Gastrocnemius medialis (tissue), 4 donors: ENCODE results near the gene FYB1. TPM values are rescaled to one million over a fixed set of nuclear protein-coding genes. Genes with fewer than 3 reads are reported as not detected.
"Not testable (repeated sequence)": the region's sequence is repeated elsewhere in the genome, so short reads cannot be mapped to it uniquely, and the experiment has no call there.

Experiments
- ATAC-seq, 2 donors: fragments of 150-250 bp; one replicate each; pipeline ENCODE4 v1.9.1; 2016
- DNase-seq, 2 donors: peaks; one replicate each; pipeline ENCODE4 v3.0.0-alpha.2; 2019
- H3K27ac ChIP-seq, 4 donors: fragments of 200-600 bp; sonication (generic); 1 replicate in 1 of 4; 2 replicates in 3 of 4; pipeline ENCODE4 v1.5.1; 2016 to 2018; ENCODE audit warnings: mild to moderate bottlenecking in 2 of 4, moderate library complexity in 1 of 4
- H3K27me3 ChIP-seq, 3 donors: fragments of 200-600 bp; sonication (generic) in 2 of 3; 1 replicate in 1 of 3; 2 replicates in 2 of 3; pipeline versions ENCODE4 v1.5.1 to v1.6.0; 2016 to 2019; ENCODE audit warnings: mild to moderate bottlenecking in 1 of 3, moderate library complexity in 1 of 3
- H3K36me3 ChIP-seq, 2 donors: fragments of 200-600 bp; sonication (generic) in 1 of 2; one replicate each; pipeline ENCODE4 v1.5.1; 2017 to 2018
- H3K4me1 ChIP-seq, 2 donors: fragments of 200-600 bp; sonication (generic) in 1 of 2; one replicate each; pipeline ENCODE4 v1.5.1; 2016 to 2017; ENCODE audit warnings: mild to moderate bottlenecking in 2 of 2
- H3K4me3 ChIP-seq, 4 donors: fragments of 200-600 bp; sonication (generic) in 3 of 4; 1 replicate in 1 of 4; 2 replicates in 3 of 4; pipeline ENCODE4 v1.5.1; 2016 to 2019; ENCODE audit warnings: mild to moderate bottlenecking in 2 of 4
- H3K9me3 ChIP-seq, 3 donors: fragments of 200-600 bp; sonication (generic) in 2 of 3; 1 replicate in 1 of 3; 2 replicates in 2 of 3; pipeline ENCODE4 v1.5.1; 2016 to 2019
- CTCF ChIP-seq, 5 experiments: fragments of 450-650 bp in 3 of 5; fragments of 200-600 bp in 2 of 5; sonication (generic) in 2 of 5; IDR thresholded peaks in 4 of 5; conservative IDR thresholded peaks in 1 of 5; 1 replicate in 4 of 5; 2 replicates in 1 of 5; pipeline ENCODE4 v1.5.1; 2016 to 2019; ENCODE audit warnings: antibody characterized with exemption in 5 of 5, mild to moderate bottlenecking in 3 of 5, moderate library complexity in 3 of 5
- POLR2A ChIP-seq, 2 donors: fragments of 450-650 bp; IDR thresholded peaks; one replicate each; pipeline ENCODE4 v1.6.1; 2017; ENCODE audit warnings: antibody characterized with exemption in 2 of 2, mild to moderate bottlenecking in 2 of 2, moderate library complexity in 2 of 2
- in situ Hi-C, 4 donors: fragments of 200-750 bp; cut with MboI; loops; one replicate each; pipeline versions ENCODE4 v1.15.0 to v1.8.0; 2017; ENCODE audit warnings: low sequenced_read_pairs in 4 of 4
- intact Hi-C: fragments of 100-400 bp; cut with DNase I; formaldehyde crosslinking; loops from one replicate; pipeline ENCODE4 v1.15.1; 2023; ENCODE audit warnings: low total_unique reads
- total RNA-seq, 4 donors: library from RNA; depleted of rRNA; stranded (reverse); fragments of >200 nt; gene quantifications; one replicate each; pipeline versions ENCODE4 v1.1.0 to v1.2.3, GENCODE V29; 2016

Gene FYB1
- total RNA-seq, 4 donors from 2014 or later = 1.1 to 5.6 (median 2.6) TPM

DNA sequence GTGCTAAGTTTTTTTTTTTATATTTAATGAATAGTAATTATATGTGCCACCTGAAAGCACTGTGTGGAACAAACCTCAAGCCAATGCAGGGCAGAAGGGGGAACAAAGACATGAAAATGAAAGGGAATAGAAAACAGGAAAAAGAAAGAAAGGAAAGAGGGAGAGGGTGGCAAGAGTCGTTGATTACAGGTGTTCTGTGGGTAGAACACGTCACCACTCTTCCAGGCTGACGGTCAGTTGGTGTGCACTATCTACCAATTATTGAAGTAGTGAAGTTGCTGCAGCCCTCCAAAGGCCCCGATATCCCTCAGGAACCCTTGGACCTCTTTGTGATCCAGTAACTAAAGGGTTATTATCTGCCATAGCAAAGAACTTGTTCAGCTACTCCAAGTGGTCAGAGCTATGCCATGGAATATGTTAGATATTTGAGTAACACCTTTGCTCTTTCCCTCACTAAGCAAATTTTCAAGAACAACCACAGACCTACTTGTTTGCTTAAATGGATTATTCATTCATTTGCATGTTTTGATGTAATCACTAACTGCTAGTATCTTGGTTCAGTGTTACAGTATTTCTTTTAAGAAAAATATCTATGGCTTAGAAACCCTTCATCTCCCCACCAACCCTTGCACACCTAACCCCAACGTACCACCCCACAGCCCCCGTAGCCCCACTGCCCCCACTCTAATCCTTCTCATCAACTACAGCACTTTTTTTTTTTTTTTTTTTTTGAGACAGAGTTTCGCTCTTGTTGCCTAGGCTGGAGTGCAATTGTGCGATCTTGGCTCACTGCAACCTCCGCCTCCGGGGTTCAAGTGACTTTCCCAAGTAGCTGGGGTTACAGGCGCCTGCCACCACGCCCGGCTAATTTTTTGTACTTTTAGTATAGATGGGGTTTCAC is 31.3 kb downstream of the FYB1 start:
- TF ChIP-seq CTCF (IDR thresholded peaks at IDR 0.05 in 4 of 5, conservative IDR thresholded peaks at IDR 0.05 in 1 of 5) (no peak), POLR2A (IDR thresholded peaks at IDR 0.05) (no peak)

GRCh38 chr5:39186722-39187539 is 32.4 kb downstream of the FYB1 start:
- in situ Hi-C loops = no loop called here
- intact Hi-C loops = no loop called here
- Histone ChIP-seq H3K9me3 (no peaks in the 10 kb centered on the region), H3K36me3 (no peaks in the 10 kb centered on the region), H3K4me1 (no peaks in the 10 kb centered on the region), H3K4me3 (no peak overlapping the region), H3K27me3 (no peaks in the 10 kb centered on the region), H3K27ac (no peak overlapping the region)
- no peak for DNase-seq
- no peak for TF ChIP-seq CTCF (IDR thresholded peaks at IDR 0.05 in 4 of 5, conservative IDR thresholded peaks at IDR 0.05 in 1 of 5)
- TF ChIP-seq POLR2A (IDR thresholded peaks at IDR 0.05) = no peak
- no peak for ATAC-seq

More for the DNA sequence above, 31.3 kb downstream of the FYB1 start:
- no peaks in the 10 kb centered on the region for H3K27me3 ChIP-seq
- H3K4me1 ChIP-seq = no peaks in the 10 kb centered on the region
- ATAC-seq = no peak
- no peak overlapping the region for H3K4me3 ChIP-seq
- H3K9me3 ChIP-seq = no peaks in the 10 kb centered on the region
- in situ Hi-C loops = no loop called here
- no peaks in the 10 kb centered on the region for H3K36me3 ChIP-seq
- no peak overlapping the region for H3K27ac ChIP-seq
- DNase-seq = no peak
- intact Hi-C loops = no loop called here

DNA sequence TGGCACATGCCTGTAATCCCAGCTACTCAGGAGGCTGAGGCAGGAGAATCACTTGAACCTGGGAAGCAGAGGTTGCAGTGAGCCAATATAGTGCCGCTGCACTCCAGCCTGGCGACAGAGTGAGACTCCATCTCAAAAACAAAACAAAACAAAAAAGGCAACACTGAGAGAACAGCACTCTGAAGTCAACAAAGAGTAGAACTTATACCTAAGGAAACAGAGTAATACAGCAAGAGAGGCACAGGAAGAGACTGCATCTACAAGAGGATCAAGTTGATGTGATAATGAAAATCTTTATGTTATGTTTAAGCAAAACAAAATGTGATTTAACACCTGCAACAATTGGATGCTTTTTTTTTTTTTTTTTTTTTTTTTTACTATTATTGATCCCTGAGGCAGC is 33.1 kb downstream of the FYB1 start:
- DNase-seq (no peak), ATAC-seq (no peak)
- H3K36me3 ChIP-seq = no peaks in the 10 kb centered on the region
- no peak overlapping the region for H3K27ac ChIP-seq
- H3K4me1 ChIP-seq = no peaks in the 10 kb centered on the region
- TF ChIP-seq CTCF (IDR thresholded peaks at IDR 0.05 in 4 of 5, conservative IDR thresholded peaks at IDR 0.05 in 1 of 5) = no peak
- no peak for TF ChIP-seq POLR2A (IDR thresholded peaks at IDR 0.05)
- no peaks in the 10 kb centered on the region for H3K9me3 ChIP-seq
- in situ Hi-C loops (no loop called here), intact Hi-C loops (no loop called here)
- no peaks in the 10 kb centered on the region for H3K27me3 ChIP-seq
- H3K4me3 ChIP-seq = no peak overlapping the region

DNA sequence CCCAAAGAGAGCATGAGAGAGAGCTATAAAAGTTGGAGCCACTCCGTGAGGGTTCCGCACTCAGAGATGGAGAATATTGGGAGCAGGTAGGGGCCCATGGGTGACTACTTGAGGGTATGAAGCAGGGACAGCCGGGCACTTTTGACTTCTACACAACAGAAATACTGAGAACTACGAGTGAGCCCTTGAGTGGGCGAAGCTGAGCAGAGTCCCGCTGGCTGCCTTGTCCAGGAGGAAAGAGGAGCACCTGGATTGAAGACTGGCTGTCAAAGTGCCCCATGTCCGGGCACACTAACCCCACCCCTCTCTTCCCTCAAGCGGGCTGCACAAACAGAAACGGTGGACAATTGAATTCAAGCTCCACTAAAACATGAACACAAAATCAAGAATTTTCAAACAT is 33.6 kb downstream of the FYB1 start:
- no peaks in the 10 kb centered on the region for H3K27me3 ChIP-seq
- H3K27ac ChIP-seq = no peak overlapping the region
- TF ChIP-seq POLR2A (IDR thresholded peaks at IDR 0.05) (no peak), CTCF (IDR thresholded peaks at IDR 0.05 in 4 of 5, conservative IDR thresholded peaks at IDR 0.05 in 1 of 5) (no peak)
- in situ Hi-C loops = no loop called here
- H3K4me1 ChIP-seq = no peaks in the 10 kb centered on the region
- no peaks in the 10 kb centered on the region for H3K36me3 ChIP-seq
- ATAC-seq (no peak), DNase-seq (no peak)
- intact Hi-C loops = no loop called here
- no peaks in the 10 kb centered on the region for H3K9me3 ChIP-seq
- no peak overlapping the region for H3K4me3 ChIP-seq

- H3K9me3 ChIP-seq, DNase-seq, H3K36me3 ChIP-seq, H3K4me1 ChIP-seq, H3K27ac ChIP-seq, H3K4me3 ChIP-seq, H3K27me3 ChIP-seq, intact Hi-C loops, in situ Hi-C loops, ATAC-seq: not testable (repeated sequence)
These were observed 39.8 kb downstream of the FYB1 start for GRCh38 chr5:39179561-39179960.
